GM21825 (cell line): ENCODE measurements around the gene PLEKHJ1.
"Not testable (repeated sequence)": the region's sequence is repeated elsewhere in the genome, so short reads cannot be mapped to it uniquely, and the experiment has no call there.

Experiments used
- ATAC-seq: cut with Tn5 transposase; IDR thresholded peaks from one replicate; pipeline ENCODE4 v1.9.1; 2021; ENCODE audit warnings: mild to moderate bottlenecking, moderate library complexity; ENCODE audit not compliant: unreplicated experiment

Gene PLEKHJ1

GRCh38 chr19:2236314-2237050 is at the start of gene PLEKHJ1, which contains the start of gene SF3A2:
PLEKHJ1 (minus strand) TSS chr19:2236329; CDS start chr19:2236248, 81 bp downstream.
SF3A2 (plus strand) TSS chr19:2236824; CDS start chr19:2243419, 6,595 bp downstream.
- ATAC-seq, result peak; percentile 59

- ATAC-seq, result no peak
Observed at GRCh38 chr19:2283835-2284507, 47.8 kb upstream of the PLEKHJ1 start.

- no peak for ATAC-seq
Observed at GRCh38 chr19:2282862-2283237, 46.7 kb upstream of the PLEKHJ1 start.

GRCh38 chr19:2282062-2282861 is 46.1 kb upstream of the PLEKHJ1 start, which contains the start of gene PEAK3:
PEAK3 (minus strand) TSS chr19:2282175; CDS start chr19:2280931, 1,244 bp downstream.
- ATAC-seq, result no peak

GRCh38 chr19:2281265-2282061 is 45.3 kb upstream of the PLEKHJ1 start:
- not testable (repeated sequence) for ATAC-seq

GRCh38 chr19:2280633-2281264 is 44.6 kb upstream of the PLEKHJ1 start:
- no peak for ATAC-seq

- ATAC-seq, result no peak
Observed at GRCh38 chr19:2278459-2279158, 42.5 kb upstream of the PLEKHJ1 start.

GRCh38 chr19:2277138-2277537 is 41.0 kb upstream of the PLEKHJ1 start:
- no peak for ATAC-seq

GRCh38 chr19:2276429-2276986 is 40.4 kb upstream of the PLEKHJ1 start:
- ATAC-seq, result no peak

GRCh38 chr19:2275588-2276428 is 39.7 kb upstream of the PLEKHJ1 start:
- ATAC-seq, result no peak

- ATAC-seq, result no peak
Observed at GRCh38 chr19:2274931-2275535, 38.9 kb upstream of the PLEKHJ1 start.

- ATAC-seq, result no peak
Observed at GRCh38 chr19:2274185-2274711, 38.1 kb upstream of the PLEKHJ1 start.

- peak; percentile 30 for ATAC-seq
Observed at GRCh38 chr19:2273356-2274184, 37.4 kb upstream of the PLEKHJ1 start.

GRCh38 chr19:2271234-2272103 is 35.3 kb upstream of the PLEKHJ1 start:
- ATAC-seq, result no peak

GRCh38 chr19:2270423-2271233 is 34.5 kb upstream of the PLEKHJ1 start:
- ATAC-seq, result no peak
